HG02884 (cell line): ENCODE measurements around the gene GLIPR1L1.

Source experiments
- ATAC-seq: cut with Tn5 transposase; IDR thresholded peaks from one replicate; pipeline ENCODE4 v1.9.1; 2021; ENCODE audit warnings: mild to moderate bottlenecking, moderate library complexity; ENCODE audit not compliant: unreplicated experiment

Gene GLIPR1L1

DNA sequence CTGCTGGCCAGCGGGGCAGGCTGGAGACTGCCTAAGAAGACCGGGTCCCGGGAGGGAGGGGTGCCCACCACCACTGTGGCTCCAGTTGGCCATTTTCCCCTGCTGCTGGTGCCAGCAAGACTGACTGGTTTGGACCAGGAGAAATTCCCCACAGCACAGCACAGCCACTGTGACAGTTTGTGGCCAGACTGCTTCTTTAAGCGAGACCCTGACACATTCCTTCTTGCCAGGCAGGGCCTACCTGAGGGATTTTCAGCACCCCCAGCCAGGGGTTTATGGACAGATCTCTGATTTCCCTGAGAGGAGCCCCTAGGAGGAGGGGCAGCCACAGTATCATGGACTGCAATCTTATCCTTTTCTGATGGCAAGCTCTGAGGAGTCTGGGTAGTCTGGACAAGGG, 15.5 kb downstream of the GLIPR1L1 start:
- ATAC-seq: no peak

DNA sequence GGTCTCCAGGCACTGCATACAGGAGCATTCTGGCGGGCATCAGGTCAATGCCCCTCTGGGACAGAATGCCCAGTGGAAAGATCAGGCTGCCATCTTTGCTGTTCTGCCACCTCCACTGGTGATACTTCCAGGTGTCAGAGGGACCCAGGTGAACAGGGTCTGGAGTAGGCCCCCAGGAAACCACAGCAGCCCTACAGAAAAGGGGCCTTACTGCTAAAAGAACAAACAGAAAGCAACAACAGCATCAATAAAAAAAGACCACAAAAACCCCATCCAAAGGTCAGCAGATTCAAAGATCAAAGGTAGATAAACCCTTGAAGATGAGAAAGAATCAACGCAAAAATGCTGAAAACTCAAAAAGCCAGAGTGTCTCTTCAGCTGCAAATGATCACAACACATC, 15.9 kb downstream of the GLIPR1L1 start:
- no peak for ATAC-seq

DNA sequence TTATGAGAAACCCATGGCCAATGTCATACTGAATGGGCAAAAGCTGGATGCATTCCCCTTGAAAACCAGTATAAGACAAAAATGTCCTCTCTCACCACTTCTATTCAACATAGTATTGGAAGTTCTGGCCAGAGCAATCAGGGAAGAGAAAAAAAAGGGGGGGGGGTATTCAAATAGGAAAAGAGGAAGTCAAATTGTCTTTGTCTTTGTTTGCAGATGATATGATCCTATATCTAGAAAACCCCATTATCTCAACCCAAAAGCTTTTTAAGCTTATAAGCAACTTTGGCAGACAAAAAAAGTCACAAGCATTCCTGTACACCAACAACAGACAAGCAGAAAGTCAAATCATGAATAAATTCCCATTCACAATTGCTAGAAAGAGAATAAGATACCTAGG, 19.5 kb downstream of the GLIPR1L1 start:
- ATAC-seq: no peak

DNA sequence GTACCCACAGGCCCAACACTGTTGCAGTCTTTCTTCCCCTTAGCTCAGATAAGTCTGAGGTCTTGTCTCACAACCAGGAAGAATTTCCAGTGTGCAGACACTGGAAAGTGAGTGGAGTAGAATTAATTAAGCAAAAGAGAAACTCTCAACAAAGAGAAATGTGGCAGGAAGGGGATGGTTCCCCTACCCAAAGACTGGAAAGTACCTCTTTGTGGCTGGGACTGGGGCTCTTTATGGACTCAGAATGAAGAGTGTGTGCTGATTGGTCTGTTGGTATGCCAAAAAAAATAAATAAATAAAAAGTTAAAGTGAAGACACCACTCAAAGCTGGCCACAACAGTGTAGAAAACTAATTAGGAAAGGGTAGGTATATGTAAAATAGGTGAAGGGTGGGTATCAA, 26.4 kb downstream of the GLIPR1L1 start:
- no peak for ATAC-seq

DNA sequence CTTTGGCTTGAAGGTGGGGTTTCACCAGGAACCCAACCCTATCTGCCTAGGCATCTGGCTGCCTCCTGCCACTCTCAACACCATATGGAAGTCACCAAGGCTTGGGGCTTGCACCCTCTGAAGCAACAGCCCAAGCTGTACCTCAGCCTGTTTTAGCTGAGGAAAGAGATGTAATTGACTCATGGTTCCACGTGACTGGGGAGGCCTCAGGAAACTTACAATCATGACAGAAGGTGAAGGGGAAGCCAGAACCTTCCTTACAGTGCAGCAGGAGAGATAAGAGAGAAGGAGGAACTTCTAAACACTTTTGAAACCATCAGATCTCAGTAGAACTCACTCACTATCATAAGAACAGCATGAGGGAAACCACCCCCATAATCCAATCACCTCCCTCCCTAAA, 26.9 kb downstream of the GLIPR1L1 start:
- ATAC-seq: no peak

DNA sequence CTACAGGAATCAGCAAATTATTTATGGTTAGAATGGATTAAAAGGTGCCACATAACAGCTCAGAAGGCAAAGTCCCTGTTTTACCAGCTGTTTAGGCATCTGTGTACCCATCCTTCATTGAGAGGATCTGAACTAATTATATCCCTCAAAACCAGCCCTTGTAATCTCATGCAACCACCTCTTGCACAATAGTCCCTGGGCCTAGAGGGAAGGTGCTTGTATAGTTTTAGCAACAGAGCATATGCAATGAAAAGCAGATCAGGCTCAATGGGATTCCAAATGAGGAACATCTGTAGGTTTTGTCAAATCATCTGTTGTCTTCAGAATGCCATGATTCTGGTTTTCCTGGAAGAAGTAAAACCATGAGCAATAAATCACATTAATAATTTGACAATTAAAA, 30.4 kb downstream of the GLIPR1L1 start:
- ATAC-seq: no peak

DNA sequence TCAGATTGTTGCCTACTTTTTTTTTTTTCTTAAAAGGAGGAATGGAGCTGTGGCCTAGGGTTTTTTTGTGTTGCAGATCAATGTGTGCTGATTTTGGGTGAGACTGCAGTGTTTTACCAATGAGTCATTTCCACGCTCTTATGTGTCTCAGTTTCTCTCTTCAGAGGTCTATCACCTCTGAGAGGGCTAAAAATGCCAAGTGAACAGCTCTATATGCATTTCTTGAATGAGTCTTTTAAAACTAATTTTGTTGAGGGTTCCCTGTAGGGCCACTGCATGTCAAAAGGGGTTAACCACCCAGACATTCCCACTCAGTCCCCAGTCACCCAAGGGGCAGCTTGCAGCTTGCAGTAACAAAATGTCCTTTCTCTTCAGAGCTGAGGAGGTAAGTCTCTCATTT, 32.2 kb downstream of the GLIPR1L1 start:
- no peak for ATAC-seq

DNA sequence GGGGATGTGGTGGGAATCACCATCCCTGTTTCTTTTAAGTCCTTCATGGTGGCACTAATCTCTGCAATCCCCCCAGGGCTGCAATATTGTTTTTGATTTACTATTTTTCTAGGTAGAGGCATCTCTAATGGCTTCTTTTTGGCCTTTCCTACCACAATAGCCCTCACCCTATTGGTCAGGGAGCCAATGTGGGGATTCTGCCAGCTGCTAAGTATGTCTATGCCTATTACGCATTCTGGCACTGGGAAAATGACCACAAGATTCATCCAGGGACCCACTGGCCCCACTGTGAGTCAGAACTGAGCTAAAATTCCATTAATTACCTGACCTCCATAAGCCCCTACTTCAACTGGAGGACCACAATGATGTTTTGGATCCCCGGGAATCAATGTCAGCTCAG, 40.5 kb downstream of the GLIPR1L1 start:
- ATAC-seq: no peak

DNA sequence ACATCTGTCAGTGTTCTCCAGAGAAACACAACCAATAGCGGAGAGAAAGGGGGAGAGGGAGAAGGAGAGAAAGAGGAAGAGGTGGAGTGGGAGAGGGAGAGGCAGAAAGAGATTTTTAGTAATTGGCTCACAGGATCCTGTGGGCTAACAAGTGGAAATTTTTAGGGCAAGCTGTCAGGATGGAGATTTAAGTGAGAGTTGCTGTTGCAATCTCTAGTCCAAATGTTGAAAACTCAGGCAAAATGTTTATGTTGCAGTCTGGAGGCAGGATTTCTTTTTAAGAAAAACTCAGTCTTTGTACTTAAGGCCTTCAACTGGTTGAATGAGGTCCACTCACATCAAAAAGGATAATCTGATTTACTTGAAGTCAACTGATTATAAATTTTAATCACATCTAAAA, 43.9 kb downstream of the GLIPR1L1 start:
- no peak for ATAC-seq

DNA sequence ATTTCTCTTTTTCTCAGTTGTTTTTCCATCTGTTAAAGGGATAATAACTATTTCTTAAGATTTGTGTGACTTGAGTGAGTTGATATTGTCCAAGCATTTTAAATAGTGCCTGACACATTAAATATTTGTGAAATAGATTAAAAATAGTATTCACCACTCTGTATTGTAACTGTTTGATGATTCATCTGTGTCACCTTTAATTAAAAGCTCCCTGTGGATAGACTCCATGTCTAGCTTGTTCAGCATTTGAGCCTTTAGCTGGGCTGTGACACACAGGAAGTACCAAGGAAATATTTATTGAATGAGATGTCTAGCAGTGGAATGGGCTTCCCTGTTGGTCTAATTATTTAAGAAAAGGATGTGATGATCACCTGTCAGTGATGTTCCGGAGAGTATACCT, 54.6 kb downstream of the GLIPR1L1 start:
- ATAC-seq: no peak

DNA sequence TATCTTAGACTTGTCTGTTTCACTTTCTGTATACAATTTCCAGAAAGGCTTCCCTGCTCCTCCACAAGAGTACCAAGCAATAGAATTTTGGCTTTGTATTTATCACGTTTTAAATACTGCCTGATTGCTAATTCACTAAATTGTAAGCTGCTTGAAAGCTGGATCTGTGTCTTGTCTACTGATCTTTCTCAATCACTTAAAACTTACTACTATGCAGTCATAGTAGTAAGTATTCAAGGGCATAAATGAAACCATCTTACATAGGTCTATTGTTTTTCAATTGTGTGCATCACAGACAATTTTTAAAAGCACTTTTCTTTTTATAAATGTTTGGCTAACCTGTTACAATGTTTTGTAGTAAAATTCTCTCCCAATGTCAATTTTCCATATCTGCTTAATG, 55.2 kb downstream of the GLIPR1L1 start:
- ATAC-seq: no peak

DNA sequence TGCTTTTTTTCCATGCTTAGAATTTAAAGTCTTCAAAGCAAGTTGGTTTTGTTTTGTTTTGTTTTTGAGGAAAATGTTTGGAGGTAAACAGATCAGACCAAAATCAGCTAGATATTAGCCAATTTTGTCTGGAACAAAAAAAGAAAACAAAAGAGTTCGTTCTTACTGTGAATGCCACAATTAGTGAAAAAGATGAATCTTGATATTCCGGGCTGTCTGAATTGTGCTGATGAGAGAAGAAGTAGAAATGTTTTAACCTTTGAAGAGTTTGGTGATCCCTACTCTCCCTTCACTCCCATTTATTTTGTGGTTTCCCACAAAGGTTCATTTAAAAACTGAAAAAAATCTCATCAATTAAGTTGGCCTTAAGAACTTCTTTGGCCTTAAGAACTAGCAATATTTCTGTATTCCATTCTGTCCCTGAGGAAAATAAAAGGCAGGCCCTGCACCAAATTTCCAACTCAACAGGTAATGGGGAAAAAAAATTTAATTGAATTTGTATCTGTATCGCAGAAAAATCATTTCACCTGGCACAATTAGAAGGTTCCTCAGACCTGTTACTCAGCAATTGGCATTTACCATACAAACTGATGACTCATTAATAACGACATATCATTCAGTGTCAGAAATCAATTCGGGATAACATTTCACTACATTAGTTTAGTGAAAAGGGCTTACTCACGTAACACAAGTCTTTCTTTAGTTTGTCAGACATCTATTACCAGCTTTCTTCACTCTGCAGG, 55.9 kb downstream of the GLIPR1L1 start:
- ATAC-seq: no peak

DNA sequence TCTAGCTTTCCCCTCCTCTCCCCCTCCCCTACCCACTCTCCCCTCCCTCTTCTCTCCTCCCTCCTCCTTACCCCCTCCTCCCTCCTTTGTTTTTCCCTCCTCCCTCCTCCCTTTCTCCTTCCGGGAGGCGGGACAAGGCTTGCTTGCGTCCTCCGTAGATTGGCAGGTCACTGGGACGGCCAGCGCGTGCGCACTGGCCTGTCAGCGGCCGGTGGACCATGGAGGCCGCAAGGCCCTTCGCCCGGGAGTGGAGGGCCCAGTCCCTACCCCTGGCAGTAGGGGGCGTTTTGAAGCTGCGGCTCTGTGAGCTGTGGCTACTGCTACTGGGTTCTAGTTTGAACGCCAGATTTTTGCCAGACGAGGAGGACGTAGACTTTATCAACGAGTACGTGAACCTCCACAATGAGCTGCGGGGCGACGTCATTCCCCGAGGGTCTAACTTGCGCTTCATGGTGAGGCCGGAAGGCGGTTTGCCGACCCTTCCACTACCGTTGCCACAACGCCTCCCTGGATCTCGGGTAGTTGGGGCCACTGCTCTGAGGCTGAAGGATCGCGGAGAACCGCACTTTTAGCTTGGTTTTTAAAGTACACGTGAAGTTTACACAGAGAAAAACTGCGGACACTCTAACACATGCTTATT, 56.5 kb downstream of the GLIPR1L1 start, which contains the start of gene GLIPR1L2:
TSS of gene GLIPR1L2 (plus strand) at position 191 of the 640 bp plus-strand sequence. CDS start at position 219, 28 bp downstream.
- ATAC-seq: peak; percentile 93

DNA sequence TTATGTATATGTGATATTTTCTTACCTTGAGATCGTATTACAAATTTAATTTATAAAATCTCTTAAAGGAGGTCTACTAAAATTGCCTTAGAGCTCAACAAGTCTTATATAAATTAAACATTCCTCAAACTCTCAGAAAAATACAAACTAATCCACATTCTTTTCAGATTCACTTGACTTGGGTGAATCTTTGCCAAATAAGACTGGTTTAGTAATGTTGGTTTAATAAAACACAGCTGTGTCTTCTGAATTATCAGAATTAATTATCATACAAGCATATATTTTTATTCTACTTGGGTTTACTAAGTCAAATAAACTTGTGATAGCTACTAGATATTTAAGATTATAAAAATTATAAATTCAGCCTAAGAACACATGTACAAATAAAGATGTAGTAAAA, 69.8 kb downstream of the GLIPR1L1 start:
- ATAC-seq: no peak

DNA sequence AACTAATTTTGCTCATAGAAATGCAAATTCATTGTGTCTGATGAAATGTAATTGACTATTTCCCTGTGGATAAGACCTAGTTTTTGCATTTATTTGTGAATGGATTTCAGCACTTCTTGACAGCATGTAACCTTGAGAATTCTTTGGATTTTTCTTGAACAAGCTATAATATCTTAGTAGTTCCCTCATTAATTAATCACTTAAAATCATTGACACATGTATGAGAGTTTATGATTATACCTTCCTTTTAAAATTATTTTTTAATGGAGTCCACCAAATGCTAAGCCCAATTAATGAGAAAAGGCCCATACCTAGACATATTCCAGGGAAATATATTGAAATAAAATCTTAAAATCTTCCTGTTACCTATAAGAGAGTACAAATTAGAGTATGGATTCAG, 73.2 kb downstream of the GLIPR1L1 start:
- no peak for ATAC-seq

DNA sequence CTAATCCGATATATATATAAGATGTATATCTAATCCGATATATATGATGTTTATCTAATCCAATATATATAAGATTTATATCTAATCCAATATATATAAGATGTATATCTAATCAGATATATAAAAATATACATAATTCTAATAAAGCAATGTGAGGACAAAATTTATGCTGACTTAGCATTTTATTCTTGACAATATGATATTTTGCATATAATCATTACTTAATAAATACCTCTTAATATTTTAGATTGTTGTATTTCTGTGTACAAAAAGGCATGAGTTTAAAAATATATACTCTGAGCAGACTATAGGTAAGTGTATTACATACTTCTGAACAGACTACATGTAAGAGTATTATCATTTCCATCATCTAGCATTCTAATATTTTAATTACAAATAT, 75.4 kb downstream of the GLIPR1L1 start:
- no peak for ATAC-seq

DNA sequence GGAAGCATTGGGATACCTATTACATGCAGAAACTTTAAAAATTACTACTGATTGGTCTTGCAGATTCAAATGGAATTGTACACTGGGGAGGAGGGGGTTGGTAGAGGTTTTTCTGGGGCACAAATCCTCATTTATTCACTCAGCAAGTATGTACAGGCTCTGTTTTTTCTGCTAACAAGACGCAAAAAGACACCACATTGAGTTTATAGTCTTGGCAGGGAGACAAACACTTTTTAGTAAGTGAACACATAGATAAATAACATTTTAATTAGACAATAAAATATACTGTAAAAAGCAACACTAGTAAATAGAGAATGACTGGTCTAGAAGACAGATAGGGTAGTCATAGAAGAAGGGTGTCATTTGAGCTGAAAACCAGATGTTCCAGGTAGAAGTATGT, 80.2 kb downstream of the GLIPR1L1 start:
- no peak for ATAC-seq

DNA sequence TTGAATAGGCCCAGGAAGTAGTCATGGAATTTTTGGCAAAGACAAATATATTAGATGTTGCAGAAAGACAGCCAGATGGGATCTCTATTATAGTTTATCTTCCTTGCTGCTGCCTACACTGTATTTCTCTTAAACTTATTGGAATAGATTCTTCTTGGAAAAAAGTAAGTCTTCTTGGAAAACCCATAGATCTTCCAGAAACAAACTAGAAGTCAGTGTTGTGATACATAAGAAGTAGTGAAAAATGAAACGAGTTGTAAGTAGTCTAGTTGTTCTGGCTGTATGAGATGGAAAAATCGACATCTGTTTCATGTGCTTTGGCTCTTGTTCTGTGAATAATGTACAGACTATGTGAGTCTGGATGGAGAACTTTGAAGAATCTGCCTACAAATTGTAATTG, 85.4 kb downstream of the GLIPR1L1 start:
- ATAC-seq: no peak
